ENCODE measurements around the gene MED22.

DNA sequence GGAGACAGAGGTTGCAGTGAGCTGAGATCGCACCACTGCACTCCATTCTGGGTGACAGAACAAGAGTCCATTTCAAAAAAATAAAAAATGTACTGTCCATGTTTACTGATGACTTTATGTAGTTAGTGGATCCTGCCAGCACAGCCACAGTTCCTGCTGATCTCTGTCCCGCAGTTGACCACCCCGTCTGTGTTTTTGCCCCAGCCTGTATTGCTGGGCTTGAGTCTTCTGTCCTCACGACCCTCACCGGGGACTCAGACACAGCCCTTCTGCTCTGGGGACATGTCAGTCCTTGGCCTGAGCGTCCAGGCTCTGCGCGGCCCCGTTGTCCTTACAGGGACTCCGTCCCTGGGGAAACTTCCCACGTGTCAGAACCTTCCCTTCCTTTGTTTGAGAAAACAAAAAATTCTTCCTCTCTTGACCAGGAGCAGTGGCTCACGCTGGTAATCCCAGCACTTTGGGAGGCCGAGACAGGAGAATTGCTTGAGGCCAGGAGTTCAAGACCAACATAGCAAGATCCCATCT lies 26.5 kb downstream of the MED22 start:
- TF ChIP-seq, protein P1, sequence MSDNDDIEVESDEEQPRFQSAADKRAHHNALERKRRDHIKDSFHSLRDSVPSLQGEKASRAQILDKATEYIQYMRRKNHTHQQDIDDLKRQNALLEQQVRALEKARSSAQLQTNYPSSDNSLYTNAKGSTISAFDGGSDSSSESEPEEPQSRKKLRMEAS (IDR thresholded peaks at IDR 0.05): no peak
- TF ChIP-seq CEBPB (IDR thresholded peaks at IDR 0.05): no peak
- TF ChIP-seq CREB1 (IDR thresholded peaks at IDR 0.05; ENCODE audit: low read depth): no peak
- no peak for TF ChIP-seq YY1 (IDR thresholded peaks at IDR 0.05; ENCODE audit: low read depth)
- TF ChIP-seq RAD21 (IDR thresholded peaks at IDR 0.05; ENCODE audit: low read depth): no peak
- TF ChIP-seq EP300 (IDR thresholded peaks at IDR 0.05; ENCODE audit: borderline replicate concordance): no peak
- TF ChIP-seq FOXM1 (IDR thresholded peaks at IDR 0.05; ENCODE audit: borderline replicate concordance, low read depth): no peak
- TF ChIP-seq, protein P2, sequence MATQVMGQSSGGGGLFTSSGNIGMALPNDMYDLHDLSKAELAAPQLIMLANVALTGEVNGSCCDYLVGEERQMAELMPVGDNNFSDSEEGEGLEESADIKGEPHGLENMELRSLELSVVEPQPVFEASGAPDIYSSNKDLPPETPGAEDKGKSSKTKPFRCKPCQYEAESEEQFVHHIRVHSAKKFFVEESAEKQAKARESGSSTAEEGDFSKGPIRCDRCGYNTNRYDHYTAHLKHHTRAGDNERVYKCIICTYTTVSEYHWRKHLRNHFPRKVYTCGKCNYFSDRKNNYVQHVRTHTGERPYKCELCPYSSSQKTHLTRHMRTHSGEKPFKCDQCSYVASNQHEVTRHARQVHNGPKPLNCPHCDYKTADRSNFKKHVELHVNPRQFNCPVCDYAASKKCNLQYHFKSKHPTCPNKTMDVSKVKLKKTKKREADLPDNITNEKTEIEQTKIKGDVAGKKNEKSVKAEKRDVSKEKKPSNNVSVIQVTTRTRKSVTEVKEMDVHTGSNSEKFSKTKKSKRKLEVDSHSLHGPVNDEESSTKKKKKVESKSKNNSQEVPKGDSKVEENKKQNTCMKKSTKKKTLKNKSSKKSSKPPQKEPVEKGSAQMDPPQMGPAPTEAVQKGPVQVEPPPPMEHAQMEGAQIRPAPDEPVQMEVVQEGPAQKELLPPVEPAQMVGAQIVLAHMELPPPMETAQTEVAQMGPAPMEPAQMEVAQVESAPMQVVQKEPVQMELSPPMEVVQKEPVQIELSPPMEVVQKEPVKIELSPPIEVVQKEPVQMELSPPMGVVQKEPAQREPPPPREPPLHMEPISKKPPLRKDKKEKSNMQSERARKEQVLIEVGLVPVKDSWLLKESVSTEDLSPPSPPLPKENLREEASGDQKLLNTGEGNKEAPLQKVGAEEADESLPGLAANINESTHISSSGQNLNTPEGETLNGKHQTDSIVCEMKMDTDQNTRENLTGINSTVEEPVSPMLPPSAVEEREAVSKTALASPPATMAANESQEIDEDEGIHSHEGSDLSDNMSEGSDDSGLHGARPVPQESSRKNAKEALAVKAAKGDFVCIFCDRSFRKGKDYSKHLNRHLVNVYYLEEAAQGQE (IDR thresholded peaks at IDR 0.05; ENCODE audit: low read depth): no peak
- TF ChIP-seq TCF12 (IDR thresholded peaks at IDR 0.05; ENCODE audit: low read depth): no peak
- no peak for TF ChIP-seq TEAD4 (IDR thresholded peaks at IDR 0.05)
- TF ChIP-seq, protein P3, sequence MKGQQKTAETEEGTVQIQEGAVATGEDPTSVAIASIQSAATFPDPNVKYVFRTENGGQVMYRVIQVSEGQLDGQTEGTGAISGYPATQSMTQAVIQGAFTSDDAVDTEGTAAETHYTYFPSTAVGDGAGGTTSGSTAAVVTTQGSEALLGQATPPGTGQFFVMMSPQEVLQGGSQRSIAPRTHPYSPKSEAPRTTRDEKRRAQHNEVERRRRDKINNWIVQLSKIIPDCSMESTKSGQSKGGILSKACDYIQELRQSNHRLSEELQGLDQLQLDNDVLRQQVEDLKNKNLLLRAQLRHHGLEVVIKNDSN (IDR thresholded peaks at IDR 0.05): no peak
